ENCODE results near the gene TIAM2.

Gene TIAM2

DNA sequence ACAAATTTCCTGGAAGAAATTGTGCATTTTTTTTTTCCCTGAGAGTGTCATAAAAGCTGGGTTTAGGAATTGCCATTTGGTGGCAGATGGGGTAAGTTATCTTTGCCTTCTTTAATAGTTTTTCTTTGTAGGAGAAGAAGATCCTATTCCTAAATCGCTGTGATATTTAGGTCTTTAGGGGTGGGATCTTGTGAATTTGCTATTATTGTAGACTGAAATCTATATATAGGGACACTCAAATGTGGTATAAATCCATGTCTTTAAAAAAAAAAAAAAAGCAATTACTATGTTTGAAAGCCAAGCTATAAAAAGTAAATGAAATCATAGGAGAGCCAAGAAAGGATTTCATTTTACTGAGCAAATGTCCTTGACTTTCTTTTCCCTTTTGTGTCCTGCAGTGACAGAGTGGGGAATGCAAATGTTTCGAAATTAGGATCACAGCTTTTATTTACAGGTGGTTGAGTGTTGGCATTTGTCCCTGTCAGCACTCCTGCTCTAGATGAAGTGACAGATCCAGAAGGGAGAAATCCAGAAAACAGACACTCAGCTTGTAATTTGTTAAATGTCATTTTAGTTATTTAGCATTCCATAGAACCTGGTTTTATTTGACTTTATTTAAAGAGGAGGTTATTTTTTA lies 29.4 kb downstream of the TIAM2 start:
- Mint-ChIP-seq H3K36me3 (ENCODE audit: low read depth) (no peaks in the 10 kb centered on the region), H3K4me1 (ENCODE audit: low read depth) (no peaks in the 10 kb centered on the region), H3K27me3 (no peaks in the 10 kb centered on the region), H3K27ac (no peak overlapping the region), H3K4me3 (no peak overlapping the region), H3K9me3 (no peaks in the 10 kb centered on the region)
- intact Hi-C loops (cut with micrococcal nuclease) = no loop called here

DNA sequence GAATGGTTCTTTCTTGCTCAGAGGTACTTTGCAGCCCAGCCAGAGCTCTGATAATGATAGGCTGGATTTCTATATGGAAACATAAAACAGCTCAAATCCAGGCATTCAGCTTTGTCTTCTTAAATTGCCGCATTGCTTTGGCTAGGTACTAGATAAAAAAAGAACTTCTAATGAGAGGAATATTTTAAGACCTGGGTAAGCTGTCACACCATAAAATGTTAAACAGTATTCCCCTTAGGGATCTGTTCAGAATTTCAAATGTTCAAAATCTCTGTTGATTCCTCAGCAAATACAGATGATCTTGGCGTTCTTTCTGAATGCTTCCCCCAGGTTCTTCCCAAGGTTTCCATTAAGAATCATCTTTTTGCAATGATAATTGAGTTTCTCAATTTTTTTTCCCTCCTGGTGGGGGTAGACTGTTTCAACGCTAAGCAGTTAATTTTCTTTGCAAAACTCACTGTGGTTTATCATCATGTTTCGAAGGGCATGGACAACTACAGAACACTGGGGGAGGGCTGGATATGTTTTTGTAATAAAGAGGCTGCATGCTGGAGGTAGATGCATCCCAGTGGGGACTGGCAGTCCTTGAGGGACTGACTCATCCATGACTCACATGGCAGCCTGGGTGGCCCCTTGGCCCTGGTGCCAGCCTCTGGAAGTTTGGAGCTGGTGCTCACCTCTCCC lies 31.0 kb downstream of the TIAM2 start:
- Mint-ChIP-seq H3K27ac (no peak overlapping the region), H3K9me3 (no peaks in the 10 kb centered on the region)

DNA sequence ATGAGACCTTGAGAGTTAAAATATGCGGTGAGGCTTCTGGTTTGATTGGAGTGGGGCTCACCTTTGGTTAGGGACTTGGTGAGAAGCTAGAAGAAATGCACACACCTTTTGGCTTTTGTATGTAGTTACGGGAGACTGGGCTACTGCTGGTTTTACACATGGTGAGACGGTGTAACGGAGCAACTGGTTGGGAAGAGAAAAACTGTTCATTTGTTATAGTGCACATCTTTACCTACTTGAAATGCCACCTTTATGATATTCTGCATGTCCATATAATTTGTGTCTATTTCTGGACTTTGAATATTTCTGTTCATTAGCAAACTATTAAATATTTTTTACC lies 31.6 kb downstream of the TIAM2 start:
- Mint-ChIP-seq H3K27me3 (no peaks in the 10 kb centered on the region), H3K4me1 (ENCODE audit: low read depth) (no peaks in the 10 kb centered on the region), H3K9me3 (no peaks in the 10 kb centered on the region), H3K27ac (no peak overlapping the region), H3K4me3 (no peak overlapping the region), H3K36me3 (ENCODE audit: low read depth) (no peaks in the 10 kb centered on the region)
- intact Hi-C loops (cut with micrococcal nuclease) = no loop called here

More for the DNA sequence above, 31.0 kb downstream of the TIAM2 start:
- Mint-ChIP-seq H3K4me1 (ENCODE audit: low read depth) (no peaks in the 10 kb centered on the region), H3K36me3 (ENCODE audit: low read depth) (no peaks in the 10 kb centered on the region), H3K27me3 (no peaks in the 10 kb centered on the region), H3K4me3 (no peak overlapping the region)
- intact Hi-C loops (cut with micrococcal nuclease) = no loop called here

DNA sequence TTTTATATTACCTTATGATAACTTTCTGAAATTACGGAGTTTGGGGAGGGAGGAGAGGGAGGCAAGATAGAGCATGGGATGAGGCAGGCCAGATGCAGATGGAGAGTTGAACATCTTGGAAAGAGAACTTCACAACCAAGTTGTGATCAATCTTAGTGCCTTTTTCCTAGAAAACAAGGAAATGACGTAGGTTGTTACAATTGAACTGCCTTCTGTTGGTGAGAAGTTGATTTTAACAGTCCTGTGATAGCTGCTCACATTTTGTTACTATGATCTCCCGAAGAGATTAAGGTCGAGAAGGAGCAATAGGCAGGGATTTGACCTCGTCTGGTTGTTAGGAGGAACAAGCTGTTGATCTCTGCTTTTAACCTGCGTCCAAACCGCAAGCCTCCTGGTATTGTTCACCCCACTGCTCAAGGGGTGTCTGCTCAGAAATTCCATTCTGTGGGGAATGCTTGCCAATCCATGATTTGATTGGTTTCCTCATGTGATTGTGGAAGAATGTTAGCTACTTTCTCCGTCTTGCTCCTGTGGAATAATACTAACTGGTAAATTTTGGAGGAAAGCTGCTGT lies 35.1 kb downstream of the TIAM2 start:
- H3K27me3 Mint-ChIP-seq = no peaks in the 10 kb centered on the region

DNA sequence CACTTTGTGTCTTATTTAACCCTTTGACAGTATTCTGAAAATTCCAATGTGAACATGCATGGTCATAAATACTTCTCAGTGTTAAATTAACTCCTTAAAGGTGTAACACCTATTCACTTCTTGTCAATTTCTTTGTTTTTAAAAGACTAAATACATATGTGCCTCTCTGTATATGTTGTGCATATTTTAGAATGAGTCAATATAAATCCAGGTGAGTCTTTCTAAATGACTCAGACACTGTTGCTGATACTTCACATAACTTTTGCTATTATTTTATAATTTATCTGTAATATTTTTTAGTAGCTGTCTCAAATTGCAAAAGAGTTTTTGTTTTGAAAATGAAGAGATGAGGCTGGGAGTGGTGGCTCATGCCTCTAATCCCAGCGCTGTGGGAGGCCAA lies 36.0 kb downstream of the TIAM2 start:
- H3K36me3 Mint-ChIP-seq (ENCODE audit: low read depth) = no peaks in the 10 kb centered on the region
- no peaks in the 10 kb centered on the region for H3K27me3 Mint-ChIP-seq
- H3K4me1 Mint-ChIP-seq (ENCODE audit: low read depth) = no peaks in the 10 kb centered on the region
- no peak overlapping the region for H3K27ac Mint-ChIP-seq
- H3K9me3 Mint-ChIP-seq = no peaks in the 10 kb centered on the region
- intact Hi-C loops (cut with micrococcal nuclease) = no loop called here
- no peak overlapping the region for H3K4me3 Mint-ChIP-seq

More for the DNA sequence above, 35.1 kb downstream of the TIAM2 start:
- H3K4me3 Mint-ChIP-seq = no peak overlapping the region
- H3K9me3 Mint-ChIP-seq = no peaks in the 10 kb centered on the region
- intact Hi-C loops (cut with micrococcal nuclease) = no loop called here
- no peak overlapping the region for H3K27ac Mint-ChIP-seq
- no peaks in the 10 kb centered on the region for H3K4me1 Mint-ChIP-seq (ENCODE audit: low read depth)
- no peaks in the 10 kb centered on the region for H3K36me3 Mint-ChIP-seq (ENCODE audit: low read depth)

DNA sequence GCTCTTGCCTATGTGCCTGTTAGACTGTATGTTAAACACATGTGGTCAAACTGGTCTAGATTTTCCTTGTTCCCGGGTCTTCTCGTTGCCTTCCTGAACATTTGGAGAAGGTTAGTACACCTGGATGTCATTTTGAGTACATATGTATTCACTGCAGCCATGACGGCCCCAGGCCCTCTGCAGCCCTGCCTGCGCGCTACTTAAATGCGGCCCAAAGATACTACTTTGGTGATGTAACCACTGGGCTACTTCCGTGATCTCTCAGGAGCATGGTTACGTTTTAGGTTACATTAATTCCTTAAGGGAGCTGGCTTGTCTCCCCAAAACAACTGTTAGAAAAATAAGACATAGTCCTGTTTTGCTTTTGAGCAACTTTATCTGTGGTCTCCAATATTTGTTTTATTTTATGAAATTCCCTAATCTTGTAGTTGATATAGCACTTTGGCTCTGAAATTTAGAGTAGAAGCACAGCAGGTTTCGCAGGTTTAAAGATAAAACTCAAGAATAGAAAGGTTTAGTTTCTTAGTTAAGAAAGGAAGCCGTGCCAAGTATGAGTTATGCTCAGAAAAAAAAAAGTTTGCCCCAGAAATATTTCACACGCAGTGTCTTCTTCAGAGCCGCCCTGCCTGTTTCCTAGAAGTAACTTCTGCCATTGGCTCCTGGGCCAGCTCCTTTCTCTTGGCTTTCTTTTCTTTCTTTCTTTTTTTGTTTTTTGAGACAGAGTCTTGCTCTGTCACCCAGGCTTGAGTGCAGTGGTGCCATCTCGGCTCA lies 38.1 kb downstream of the TIAM2 start:
- Mint-ChIP-seq H3K4me3 (no peak overlapping the region), H3K36me3 (ENCODE audit: low read depth) (no peaks in the 10 kb centered on the region), H3K27me3 (no peaks in the 10 kb centered on the region), H3K4me1 (ENCODE audit: low read depth) (no peaks in the 10 kb centered on the region), H3K9me3 (no peaks in the 10 kb centered on the region), H3K27ac (no peak overlapping the region)
- intact Hi-C loops (cut with micrococcal nuclease) = no loop called here

DNA sequence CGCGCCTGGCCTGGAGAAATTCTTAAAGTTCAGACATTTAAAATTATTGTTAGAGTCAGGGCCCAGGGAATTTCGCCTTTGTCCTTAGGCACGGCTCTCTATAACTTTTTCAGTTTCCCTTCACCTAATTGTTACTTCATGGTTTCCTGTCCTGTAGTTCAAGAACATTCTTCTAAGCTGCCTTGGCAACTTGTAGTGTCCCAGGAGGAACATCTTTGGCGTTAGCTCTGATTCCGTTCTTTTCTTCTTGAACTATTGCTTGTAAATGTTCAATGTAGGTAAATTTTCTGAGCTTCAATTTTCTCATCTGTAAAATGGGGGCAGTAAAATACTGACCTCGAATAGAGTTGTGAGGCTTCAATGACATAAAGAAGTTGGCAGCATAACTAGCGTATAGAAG lies 41.8 kb downstream of the TIAM2 start:
- H3K4me3 Mint-ChIP-seq = no peak overlapping the region
- H3K9me3 Mint-ChIP-seq = no peaks in the 10 kb centered on the region
- H3K27ac Mint-ChIP-seq = no peak overlapping the region
- H3K27me3 Mint-ChIP-seq = peaks cover 3% of the 10 kb centered on the region
- no peaks in the 10 kb centered on the region for H3K4me1 Mint-ChIP-seq (ENCODE audit: low read depth)
- intact Hi-C loops (cut with micrococcal nuclease) = no loop called here
- H3K36me3 Mint-ChIP-seq (ENCODE audit: low read depth) = no peaks in the 10 kb centered on the region

DNA sequence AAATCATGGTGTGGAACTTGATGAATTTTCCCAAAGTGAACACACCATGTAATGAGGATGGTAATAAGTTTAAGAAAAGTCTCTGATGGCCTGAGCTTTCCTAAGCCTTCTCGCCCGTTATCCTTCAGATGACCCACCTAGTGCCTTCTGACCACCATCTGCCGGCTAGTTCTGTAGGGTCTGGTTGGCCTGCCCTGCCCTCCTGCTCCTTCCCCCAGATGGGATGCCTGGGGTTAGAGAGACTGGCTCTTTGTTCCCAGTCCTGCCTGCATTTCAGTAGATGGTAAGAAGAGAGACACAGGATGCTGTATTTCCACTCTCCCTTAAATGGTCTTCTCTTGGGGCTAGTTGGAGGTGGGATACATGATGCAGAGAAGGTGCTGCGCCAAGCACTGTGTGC lies 43.0 kb downstream of the TIAM2 start:
- H3K27me3 Mint-ChIP-seq = peaks cover 3% of the 10 kb centered on the region
- H3K36me3 Mint-ChIP-seq (ENCODE audit: low read depth) = no peaks in the 10 kb centered on the region
- intact Hi-C loops (cut with micrococcal nuclease) = no loop called here
- no peaks in the 10 kb centered on the region for H3K9me3 Mint-ChIP-seq
- no peak overlapping the region for H3K27ac Mint-ChIP-seq
- H3K4me3 Mint-ChIP-seq = no peak overlapping the region
- no peaks in the 10 kb centered on the region for H3K4me1 Mint-ChIP-seq (ENCODE audit: low read depth)

DNA sequence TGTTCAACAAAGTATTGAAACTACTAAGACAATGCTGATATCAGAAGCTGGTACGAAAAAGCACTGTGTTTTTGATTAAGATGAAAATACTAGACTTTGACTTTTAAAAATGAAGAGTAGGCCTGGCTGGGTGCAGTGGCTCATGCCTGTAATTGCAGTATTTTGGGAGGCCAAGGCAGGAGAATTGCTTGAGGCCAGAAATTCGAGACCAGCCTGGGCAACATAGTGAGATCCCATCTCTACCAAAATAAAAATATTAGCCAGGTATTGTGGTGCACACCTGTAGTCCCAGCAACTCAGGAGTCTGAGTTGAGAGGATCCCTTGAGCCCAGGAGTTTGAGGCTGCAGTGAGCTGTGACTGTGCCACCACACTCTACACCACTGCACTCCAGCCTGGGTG lies 43.4 kb downstream of the TIAM2 start:
- H3K27me3 Mint-ChIP-seq = peaks cover 3% of the 10 kb centered on the region
- intact Hi-C loops (cut with micrococcal nuclease) = no loop called here
- H3K9me3 Mint-ChIP-seq = no peaks in the 10 kb centered on the region
- H3K4me1 Mint-ChIP-seq (ENCODE audit: low read depth) = no peaks in the 10 kb centered on the region
- no peak overlapping the region for H3K27ac Mint-ChIP-seq
- no peak overlapping the region for H3K4me3 Mint-ChIP-seq
- H3K36me3 Mint-ChIP-seq (ENCODE audit: low read depth) = no peaks in the 10 kb centered on the region

DNA sequence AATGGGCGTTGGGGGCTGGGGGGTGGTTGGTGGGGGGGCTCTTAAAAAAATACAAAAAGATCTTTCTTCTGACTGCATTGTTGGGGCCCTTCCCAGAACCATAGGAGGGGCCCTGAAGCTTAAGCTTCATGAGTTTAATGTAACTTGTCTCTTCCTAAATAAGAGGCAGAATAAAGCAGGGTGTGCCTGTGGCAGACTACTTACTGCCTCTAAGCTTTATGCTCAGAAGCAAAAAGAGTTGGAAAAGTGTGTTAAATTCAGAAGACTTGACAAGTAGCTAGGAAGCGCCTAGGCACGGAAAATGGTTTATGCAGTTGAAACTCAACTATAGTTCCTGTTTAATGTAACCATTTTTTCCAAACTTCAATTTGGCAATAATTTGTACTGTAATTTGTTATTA lies 44.5 kb downstream of the TIAM2 start:
- no peaks in the 10 kb centered on the region for H3K36me3 Mint-ChIP-seq (ENCODE audit: low read depth)
- no peaks in the 10 kb centered on the region for H3K4me1 Mint-ChIP-seq (ENCODE audit: low read depth)
- H3K27me3 Mint-ChIP-seq = peaks cover 3% of the 10 kb centered on the region
- no peak overlapping the region for H3K27ac Mint-ChIP-seq
- intact Hi-C loops (cut with micrococcal nuclease) = no loop called here
- no peaks in the 10 kb centered on the region for H3K9me3 Mint-ChIP-seq
- H3K4me3 Mint-ChIP-seq = no peak overlapping the region

DNA sequence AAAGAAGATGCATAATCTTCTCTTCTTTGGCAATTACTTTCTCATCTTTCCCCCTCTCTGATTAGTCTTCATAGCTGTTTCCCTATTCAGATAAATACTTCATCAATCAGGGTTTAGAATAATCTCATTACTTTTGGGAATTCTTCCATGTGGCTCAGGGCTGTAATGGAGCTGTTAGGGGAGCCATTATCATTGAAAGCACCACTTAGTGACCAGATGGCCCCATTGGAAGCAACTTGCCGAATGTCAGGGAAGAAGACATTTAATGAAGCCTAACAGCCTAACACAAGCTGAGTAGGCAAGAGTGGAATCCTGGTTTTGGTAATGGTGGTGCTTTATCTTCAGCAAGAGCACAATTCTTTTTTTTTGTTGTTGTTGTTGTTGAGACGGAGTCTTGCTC lies 45.0 kb downstream of the TIAM2 start:
- Mint-ChIP-seq H3K36me3 (ENCODE audit: low read depth) (no peaks in the 10 kb centered on the region), H3K27me3 (peaks cover 3% of the 10 kb centered on the region)

DNA sequence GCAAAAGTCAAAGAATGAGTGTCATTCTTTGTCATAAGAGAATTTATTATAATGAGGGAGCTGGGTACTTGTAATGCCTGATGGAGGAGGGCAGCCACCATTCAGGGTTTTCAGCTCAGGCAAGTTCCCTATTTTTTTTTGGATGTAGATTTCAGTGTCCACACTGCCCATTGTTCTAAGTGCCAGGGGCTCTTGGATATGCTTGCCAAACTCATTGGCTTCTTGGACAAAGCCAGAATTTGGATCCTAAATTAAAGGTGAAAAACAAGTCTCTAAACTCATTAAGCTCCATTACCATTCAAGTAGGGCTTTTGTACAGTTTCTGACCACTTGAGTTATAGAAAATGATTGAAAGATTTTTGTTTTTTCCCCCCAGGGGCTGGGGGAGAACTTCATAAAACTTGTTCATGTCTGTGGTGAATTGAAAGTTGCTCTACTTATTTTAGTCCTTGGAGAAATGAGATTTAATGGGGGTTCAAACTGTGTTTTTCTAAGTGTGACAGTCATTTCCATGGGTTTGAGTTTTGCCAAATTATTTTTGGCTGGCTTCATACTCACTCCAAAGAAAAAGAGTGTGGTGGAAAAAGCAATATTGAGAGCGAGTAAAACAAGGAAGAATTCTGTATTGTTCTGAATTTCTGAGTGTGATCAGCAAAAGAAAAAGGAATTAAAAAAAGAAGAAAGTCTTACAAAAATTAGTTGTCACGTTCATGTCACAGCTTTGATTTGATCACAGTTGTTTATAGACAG lies 46.0 kb downstream of the TIAM2 start:
- peaks cover 3% of the 10 kb centered on the region for H3K27me3 Mint-ChIP-seq
- H3K4me3 Mint-ChIP-seq = no peak overlapping the region

More for the DNA sequence above, 45.0 kb downstream of the TIAM2 start:
- H3K9me3 Mint-ChIP-seq = no peaks in the 10 kb centered on the region
- intact Hi-C loops (cut with micrococcal nuclease) = no loop called here
- no peak overlapping the region for H3K4me3 Mint-ChIP-seq
- no peak overlapping the region for H3K27ac Mint-ChIP-seq
- no peaks in the 10 kb centered on the region for H3K4me1 Mint-ChIP-seq (ENCODE audit: low read depth)

DNA sequence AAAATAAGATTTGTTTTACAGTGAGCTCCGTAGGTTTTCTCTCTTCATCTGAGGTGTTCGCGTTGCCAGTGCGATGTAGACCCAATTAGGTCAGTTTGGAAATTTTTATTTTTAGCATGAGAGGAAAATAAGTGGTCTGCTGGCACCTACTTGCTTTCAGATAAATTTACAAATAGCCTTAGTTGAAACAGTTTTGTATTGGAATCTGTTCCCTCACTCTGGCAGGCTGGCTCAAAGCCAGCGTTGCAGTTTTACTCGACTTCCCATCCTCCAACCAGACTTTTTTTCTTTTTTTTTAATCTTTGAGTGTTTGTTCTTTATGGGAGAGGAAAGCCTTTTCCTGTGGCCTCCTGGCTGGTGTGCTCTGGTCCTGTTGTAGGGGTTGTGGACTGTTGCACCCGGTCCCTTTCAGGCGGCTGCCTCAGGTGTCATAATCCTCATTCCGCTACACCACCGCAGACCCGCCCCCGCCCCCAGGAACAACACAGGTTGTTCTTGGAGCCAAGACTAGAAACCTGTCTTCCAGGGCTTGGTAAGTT lies 46.7 kb downstream of the TIAM2 start:
- intact Hi-C loops (cut with micrococcal nuclease) = no loop called here
- Mint-ChIP-seq H3K36me3 (ENCODE audit: low read depth) (no peaks in the 10 kb centered on the region), H3K4me1 (ENCODE audit: low read depth) (no peaks in the 10 kb centered on the region), H3K27me3 (peaks cover 6% of the 10 kb centered on the region), H3K9me3 (no peaks in the 10 kb centered on the region), H3K27ac (no peak overlapping the region), H3K4me3 (no peak overlapping the region)

More for the DNA sequence above, 46.0 kb downstream of the TIAM2 start:
- no peaks in the 10 kb centered on the region for H3K36me3 Mint-ChIP-seq (ENCODE audit: low read depth)
- H3K27ac Mint-ChIP-seq = no peak overlapping the region
- no peaks in the 10 kb centered on the region for H3K9me3 Mint-ChIP-seq
- intact Hi-C loops (cut with micrococcal nuclease) = no loop called here
- H3K4me1 Mint-ChIP-seq (ENCODE audit: low read depth) = no peaks in the 10 kb centered on the region
